ENCODE measurements around the gene DYNLT1. TPM values are rescaled to one million over a fixed set of nuclear protein-coding genes. Genes with fewer than 3 reads are reported as not detected.
"Not testable (repeated sequence)": the region's sequence is repeated elsewhere in the genome, so short reads cannot be mapped to it uniquely, and the experiment has no call there.

Gene DYNLT1
- polyA plus RNA-seq, 1 experiment: 175 TPM

DNA sequence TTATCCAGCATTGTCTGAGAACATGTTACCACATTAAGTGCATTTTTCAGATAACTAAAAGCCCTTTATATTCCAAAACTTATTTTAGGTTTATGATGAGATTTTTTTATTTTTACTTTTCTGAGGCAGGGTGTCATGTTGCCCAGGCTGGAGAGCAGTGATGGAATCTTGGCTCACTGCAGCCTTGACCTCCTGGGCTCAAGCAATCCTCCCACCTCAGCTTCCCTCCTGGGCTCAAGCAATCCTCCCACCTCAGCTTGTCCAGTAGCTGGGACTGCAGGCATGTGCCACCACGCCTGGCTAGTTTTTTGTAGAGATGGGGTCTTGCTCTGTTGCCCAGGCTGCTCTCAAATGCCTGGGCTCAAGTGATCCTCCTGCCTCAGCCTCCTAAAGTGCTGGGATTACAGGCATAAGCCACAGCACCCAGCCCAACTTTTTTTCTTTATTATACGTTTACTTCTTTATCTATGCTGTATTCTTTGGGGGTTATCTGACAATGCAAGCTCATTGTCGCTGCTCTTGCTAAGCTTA is 6.2 kb downstream of the DYNLT1 start:
- no peak for DNase-seq (ENCODE audit: low read depth)
- no peak overlapping the region for H3K4me3 ChIP-seq (ENCODE audit: low read depth, low read length)
- TF ChIP-seq, protein P1, sequence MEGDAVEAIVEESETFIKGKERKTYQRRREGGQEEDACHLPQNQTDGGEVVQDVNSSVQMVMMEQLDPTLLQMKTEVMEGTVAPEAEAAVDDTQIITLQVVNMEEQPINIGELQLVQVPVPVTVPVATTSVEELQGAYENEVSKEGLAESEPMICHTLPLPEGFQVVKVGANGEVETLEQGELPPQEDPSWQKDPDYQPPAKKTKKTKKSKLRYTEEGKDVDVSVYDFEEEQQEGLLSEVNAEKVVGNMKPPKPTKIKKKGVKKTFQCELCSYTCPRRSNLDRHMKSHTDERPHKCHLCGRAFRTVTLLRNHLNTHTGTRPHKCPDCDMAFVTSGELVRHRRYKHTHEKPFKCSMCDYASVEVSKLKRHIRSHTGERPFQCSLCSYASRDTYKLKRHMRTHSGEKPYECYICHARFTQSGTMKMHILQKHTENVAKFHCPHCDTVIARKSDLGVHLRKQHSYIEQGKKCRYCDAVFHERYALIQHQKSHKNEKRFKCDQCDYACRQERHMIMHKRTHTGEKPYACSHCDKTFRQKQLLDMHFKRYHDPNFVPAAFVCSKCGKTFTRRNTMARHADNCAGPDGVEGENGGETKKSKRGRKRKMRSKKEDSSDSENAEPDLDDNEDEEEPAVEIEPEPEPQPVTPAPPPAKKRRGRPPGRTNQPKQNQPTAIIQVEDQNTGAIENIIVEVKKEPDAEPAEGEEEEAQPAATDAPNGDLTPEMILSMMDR (IDR thresholded peaks at IDR 0.05; ENCODE audit: insufficient read depth, low read depth, low read length): no peak
- CTCF ChIA-PET: interaction anchor here (1.6 to 1.7 kb wide), 2 partner anchors 22 to 33 kb away, joined by 3 to 5 read pairs; no protein-coding TSS in a partner anchor
- peaks cover 10% of the 10 kb centered on the region for H3K36me3 ChIP-seq (ENCODE audit: control insufficient read depth, insufficient read depth, low read length)
- POLR2A ChIA-PET: interaction anchor here (0.7 kb wide), 1 partner anchor 10 kb away, joined by 3 read pairs; no protein-coding TSS in a partner anchor
- no peaks in the 10 kb centered on the region for H3K27me3 ChIP-seq (ENCODE audit: control insufficient read depth, insufficient read depth, low read length)

- ChIA-PET POLR2A (no interaction called here), CTCF (interaction anchor here (1.6 kb wide), 1 partner anchor 31 kb away, joined by 3 read pairs; no protein-coding TSS in a partner anchor)
- TF ChIP-seq, protein P1 (IDR thresholded peaks at IDR 0.05; ENCODE audit: insufficient read depth, low read depth, low read length): no peak
- Histone ChIP-seq H3K4me3 (ENCODE audit: low read depth, low read length) (no peak overlapping the region), H3K36me3 (ENCODE audit: control insufficient read depth, insufficient read depth, low read length) (peaks cover 13% of the 10 kb centered on the region), H3K27me3 (ENCODE audit: control insufficient read depth, insufficient read depth, low read length) (no peaks in the 10 kb centered on the region)
- DNase-seq (ENCODE audit: low read depth): no peak
Observed at GRCh38 chr6:158636778-158637177, 7.8 kb downstream of the DYNLT1 start.

GRCh38 chr6:158635427-158636073 is 9.0 kb downstream of the DYNLT1 start:
- DNase-seq (ENCODE audit: low read depth): no peak
- Histone ChIP-seq H3K36me3 (ENCODE audit: control insufficient read depth, insufficient read depth, low read length) (peaks cover 14% of the 10 kb centered on the region), H3K4me3 (ENCODE audit: low read depth, low read length) (no peak overlapping the region), H3K27me3 (ENCODE audit: control insufficient read depth, insufficient read depth, low read length) (no peaks in the 10 kb centered on the region)
- CTCF ChIA-PET: interaction anchor here (1.1 kb wide), 1 partner anchor 31 kb away, joined by 3 read pairs; no protein-coding TSS in a partner anchor
- POLR2A ChIA-PET: no interaction called here
- TF ChIP-seq, protein P1 (IDR thresholded peaks at IDR 0.05; ENCODE audit: insufficient read depth, low read depth, low read length): no peak

DNA sequence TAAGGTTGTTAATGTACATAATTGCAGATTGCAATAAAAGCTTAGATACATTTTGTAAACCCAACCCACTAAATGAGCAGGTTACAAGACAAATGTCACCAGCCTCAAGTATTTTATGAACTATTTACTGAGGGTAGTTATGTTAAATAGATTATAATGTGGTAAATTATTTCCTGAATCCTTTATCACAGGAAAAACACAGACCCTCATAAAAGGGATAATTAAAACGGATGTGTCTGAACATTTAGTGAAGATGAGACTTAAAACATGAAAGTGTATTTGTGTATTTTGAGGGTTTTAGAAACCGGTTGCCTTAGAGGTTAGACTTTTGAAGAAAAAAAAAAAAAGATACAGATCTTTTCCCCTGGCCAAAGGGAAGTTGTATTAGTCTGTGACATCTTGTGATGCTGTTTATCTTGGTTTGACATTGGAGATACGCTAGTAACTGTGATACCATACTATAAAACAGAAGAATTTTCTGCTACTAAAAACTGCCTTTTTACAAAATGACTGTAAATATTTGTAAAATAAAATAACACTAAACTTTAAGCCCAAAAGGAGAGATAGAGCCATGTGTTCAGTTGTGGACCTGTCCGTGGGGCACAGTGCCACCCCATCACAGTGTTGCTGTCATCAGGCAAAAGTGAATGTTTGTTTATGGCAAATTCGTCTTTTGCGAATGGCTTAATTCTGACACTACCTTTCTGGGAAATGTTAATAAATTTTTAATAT is 9.7 kb downstream of the DYNLT1 start:
- ChIA-PET CTCF (interaction anchor here (0.8 to 1.1 kb wide), 2 partner anchors 30 kb away, joined by 3 to 4 read pairs; no protein-coding TSS in a partner anchor), POLR2A (no interaction called here)
- DNase-seq (ENCODE audit: low read depth): no peak
- H3K36me3 ChIP-seq (ENCODE audit: control insufficient read depth, insufficient read depth, low read length): peaks cover 12% of the 10 kb centered on the region
- H3K27me3 ChIP-seq (ENCODE audit: control insufficient read depth, insufficient read depth, low read length): no peaks in the 10 kb centered on the region
- TF ChIP-seq, protein P1 (IDR thresholded peaks at IDR 0.05; ENCODE audit: insufficient read depth, low read depth, low read length): no peak
- no peak overlapping the region for H3K4me3 ChIP-seq (ENCODE audit: low read depth, low read length)

DNA sequence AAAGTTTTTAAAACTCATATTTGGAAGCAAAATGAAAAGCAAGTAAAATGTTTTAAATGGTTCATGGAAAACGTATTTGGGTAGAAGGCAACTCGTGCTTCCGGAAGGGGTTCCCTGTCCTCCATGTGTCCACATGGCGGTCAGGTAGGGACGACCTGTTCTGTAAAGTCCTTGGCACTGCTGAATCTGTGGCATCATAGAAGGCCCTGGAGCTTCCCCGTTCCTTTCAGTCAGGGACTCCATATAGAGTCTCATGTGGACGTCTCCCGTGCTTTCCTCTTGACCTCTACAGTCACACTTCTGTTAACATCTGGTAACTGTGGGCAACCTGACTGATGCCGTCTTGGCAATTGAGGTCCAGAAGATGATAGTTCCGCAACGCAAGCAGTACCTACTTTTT is 11.4 kb downstream of the DYNLT1 start:
- TF ChIP-seq, protein P1 (IDR thresholded peaks at IDR 0.05; ENCODE audit: insufficient read depth, low read depth, low read length): no peak
- POLR2A ChIA-PET: no interaction called here
- Histone ChIP-seq H3K36me3 (ENCODE audit: control insufficient read depth, insufficient read depth, low read length) (peaks cover 16% of the 10 kb centered on the region), H3K27me3 (ENCODE audit: control insufficient read depth, insufficient read depth, low read length) (no peaks in the 10 kb centered on the region), H3K4me3 (ENCODE audit: low read depth, low read length) (no peak overlapping the region)
- CTCF ChIA-PET: interaction anchor here (0.9 to 1.6 kb wide), 2 partner anchors 28 to 1349 kb away, joined by 3 to 7 read pairs; no protein-coding TSS in a partner anchor
- DNase-seq (ENCODE audit: low read depth): no peak

DNA sequence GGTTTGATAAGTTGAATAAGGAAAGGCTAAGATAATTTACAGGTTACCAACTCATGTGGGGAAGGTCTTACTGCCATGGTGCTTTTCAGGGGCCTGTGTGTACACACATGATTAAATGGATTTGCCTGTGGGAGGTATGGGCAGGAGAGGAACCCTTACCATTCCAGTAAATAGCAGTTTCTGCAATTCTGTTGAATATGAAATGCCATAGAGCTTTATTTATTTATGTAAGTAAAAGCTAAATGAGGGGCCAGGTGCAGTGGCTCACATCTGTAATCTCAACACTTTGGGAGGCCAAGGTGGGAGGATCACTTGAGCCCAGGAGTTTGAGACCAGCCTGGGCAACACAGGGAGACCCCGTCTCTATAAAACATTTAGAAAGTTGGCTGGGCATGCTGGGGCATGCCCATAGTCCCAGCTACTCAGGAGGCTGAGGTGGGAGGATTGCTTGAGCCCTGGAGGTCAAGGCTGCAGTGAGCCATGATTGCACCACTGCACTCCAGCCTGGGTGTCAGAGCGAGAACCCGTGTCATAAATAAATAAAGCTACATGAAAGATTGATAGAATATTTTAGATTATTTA is 11.9 kb downstream of the DYNLT1 start:
- POLR2A ChIA-PET; H3K4me3 ChIP-seq (ENCODE audit: low read depth, low read length); DNase-seq (ENCODE audit: low read depth); H3K27me3 ChIP-seq (ENCODE audit: control insufficient read depth, insufficient read depth, low read length): not testable (repeated sequence)
- peaks cover 17% of the 10 kb centered on the region for H3K36me3 ChIP-seq (ENCODE audit: control insufficient read depth, insufficient read depth, low read length)
- CTCF ChIA-PET: interaction anchor here (0.9 to 1.6 kb wide), 2 partner anchors 27 to 1349 kb away, joined by 3 to 7 read pairs; no protein-coding TSS in a partner anchor
